Measurements from ENCODE around the gene GALNT2. TPM values are rescaled to one million over a fixed set of nuclear protein-coding genes. Genes with fewer than 3 reads are reported as not detected.

The GALNT2 gene
- total and polyA plus RNA-seq, 2 experiments from 2014 or later, result 96.7 to 143 TPM

- 98% methylated on average over 4 of the region's 4 CpGs for WGBS (ENCODE audit: low lambda C conversion rate, missing lambda C conversion rate)
- H2AFZ ChIP-seq, result no peak overlapping the region
- no peaks in the 10 kb centered on the region for H3K9me2 ChIP-seq (replicated peaks; ENCODE audit: insufficient read depth)
- H3K4me2 ChIP-seq, result no peak overlapping the region
- no peaks in the 10 kb centered on the region for H3K36me3 ChIP-seq (replicated peaks; ENCODE audit: insufficient read depth, low read depth)
- H3K79me2 ChIP-seq, result peaks cover 88% of the 10 kb centered on the region
- TF ChIP-seq EZH2phosphoT487 (IDR thresholded peaks at IDR 0.05; ENCODE audit: low read depth, severe bottlenecking, unreplicated experiment) (no peak), CTCF (IDR thresholded peaks at IDR 0.05; ENCODE audit: poor library complexity) (no peak), EZH2 (IDR thresholded peaks at IDR 0.05; ENCODE audit: borderline replicate concordance) (no peak)
- H3K9me3 ChIP-seq (ENCODE audit: low read depth), result no peaks in the 10 kb centered on the region
- no peak overlapping the region for H3K4me3 ChIP-seq
- no peaks in the 10 kb centered on the region for H3K4me1 ChIP-seq (ENCODE audit: insufficient read depth)
- no peak overlapping the region for H3K27ac ChIP-seq
- DNase-seq (ENCODE audit: low spot score), result no peak
- no peaks in the 10 kb centered on the region for H3K27me3 ChIP-seq
- H4K20me1 ChIP-seq (ENCODE audit: insufficient read depth, poor library complexity, severe bottlenecking), result peaks cover 3% of the 10 kb centered on the region
These were observed 30.3 kb downstream of the GALNT2 start for GRCh38 chr1:230097370-230097769.

GRCh38 chr1:230098723-230099122 is 31.7 kb downstream of the GALNT2 start:
- no peak overlapping the region for H3K27ac ChIP-seq
- H3K4me3 ChIP-seq, result no peak overlapping the region
- H3K27me3 ChIP-seq, result no peaks in the 10 kb centered on the region
- H3K9me3 ChIP-seq (ENCODE audit: low read depth), result no peaks in the 10 kb centered on the region
- H3K36me3 ChIP-seq (replicated peaks; ENCODE audit: insufficient read depth, low read depth), result no peaks in the 10 kb centered on the region
- H3K9me2 ChIP-seq (replicated peaks; ENCODE audit: insufficient read depth), result no peaks in the 10 kb centered on the region
- H4K20me1 ChIP-seq (ENCODE audit: insufficient read depth, poor library complexity, severe bottlenecking), result no peaks in the 10 kb centered on the region
- no peak overlapping the region for H2AFZ ChIP-seq
- TF ChIP-seq CTCF (IDR thresholded peaks at IDR 0.05; ENCODE audit: poor library complexity) (no peak), EZH2phosphoT487 (IDR thresholded peaks at IDR 0.05; ENCODE audit: low read depth, severe bottlenecking, unreplicated experiment) (no peak), EZH2 (IDR thresholded peaks at IDR 0.05; ENCODE audit: borderline replicate concordance) (no peak)
- WGBS (ENCODE audit: low lambda C conversion rate, missing lambda C conversion rate), result 98% methylated on average over 8 of the region's 8 CpGs
- no peak overlapping the region for H3K4me2 ChIP-seq
- DNase-seq (ENCODE audit: low spot score), result no peak
- H3K4me1 ChIP-seq (ENCODE audit: insufficient read depth), result peaks cover 9% of the 10 kb centered on the region
- H3K79me2 ChIP-seq, result peaks cover 88% of the 10 kb centered on the region

- no peak overlapping the region for H3K4me3 ChIP-seq
- H4K20me1 ChIP-seq (ENCODE audit: insufficient read depth, poor library complexity, severe bottlenecking), result no peaks in the 10 kb centered on the region
- no peaks in the 10 kb centered on the region for H3K36me3 ChIP-seq (replicated peaks; ENCODE audit: insufficient read depth, low read depth)
- no peaks in the 10 kb centered on the region for H3K27me3 ChIP-seq
- no peak overlapping the region for H2AFZ ChIP-seq
- TF ChIP-seq CTCF (IDR thresholded peaks at IDR 0.05; ENCODE audit: poor library complexity) (no peak), EZH2phosphoT487 (IDR thresholded peaks at IDR 0.05; ENCODE audit: low read depth, severe bottlenecking, unreplicated experiment) (no peak), EZH2 (IDR thresholded peaks at IDR 0.05; ENCODE audit: borderline replicate concordance) (no peak)
- no peak overlapping the region for H3K27ac ChIP-seq
- H3K79me2 ChIP-seq, result peaks cover 89% of the 10 kb centered on the region
- no peak for DNase-seq (ENCODE audit: low spot score)
- no peaks in the 10 kb centered on the region for H3K9me2 ChIP-seq (replicated peaks; ENCODE audit: insufficient read depth)
- no peak overlapping the region for H3K4me2 ChIP-seq
- WGBS (ENCODE audit: low lambda C conversion rate, missing lambda C conversion rate), result 100% methylated on average over 1 of the region's 1 CpG
- H3K4me1 ChIP-seq (ENCODE audit: insufficient read depth), result peaks cover 16% of the 10 kb centered on the region
- H3K9me3 ChIP-seq (ENCODE audit: low read depth), result no peaks in the 10 kb centered on the region
These were observed 32.4 kb downstream of the GALNT2 start for GRCh38 chr1:230099465-230099864.

- Histone ChIP-seq H3K4me1 (ENCODE audit: insufficient read depth) (peaks cover 29% of the 10 kb centered on the region), H3K27ac (no peak overlapping the region), H3K9me2 (replicated peaks; ENCODE audit: insufficient read depth) (no peaks in the 10 kb centered on the region), H3K27me3 (no peaks in the 10 kb centered on the region), H3K9me3 (ENCODE audit: low read depth) (no peaks in the 10 kb centered on the region), H3K4me2 (no peak overlapping the region), H2AFZ (no peak overlapping the region), H4K20me1 (ENCODE audit: insufficient read depth, poor library complexity, severe bottlenecking) (peaks cover 4% of the 10 kb centered on the region), H3K79me2 (peaks cover 75% of the 10 kb centered on the region), H3K4me3 (no peak overlapping the region), H3K36me3 (replicated peaks; ENCODE audit: insufficient read depth, low read depth) (no peaks in the 10 kb centered on the region)
- no peak for DNase-seq (ENCODE audit: low spot score)
- 96% methylated on average over 3 of the region's 3 CpGs for WGBS (ENCODE audit: low lambda C conversion rate, missing lambda C conversion rate)
- TF ChIP-seq CTCF (IDR thresholded peaks at IDR 0.05; ENCODE audit: poor library complexity) (no peak), EZH2 (IDR thresholded peaks at IDR 0.05; ENCODE audit: borderline replicate concordance) (no peak), EZH2phosphoT487 (IDR thresholded peaks at IDR 0.05; ENCODE audit: low read depth, severe bottlenecking, unreplicated experiment) (no peak)
These were observed 33.9 kb downstream of the GALNT2 start for GRCh38 chr1:230100932-230101331.
